ENCODE measurements around the gene TTC33.
A peak's percentile ranks its signal among the peaks of the same experiment; 100 is the strongest.

Gene TTC33

DNA sequence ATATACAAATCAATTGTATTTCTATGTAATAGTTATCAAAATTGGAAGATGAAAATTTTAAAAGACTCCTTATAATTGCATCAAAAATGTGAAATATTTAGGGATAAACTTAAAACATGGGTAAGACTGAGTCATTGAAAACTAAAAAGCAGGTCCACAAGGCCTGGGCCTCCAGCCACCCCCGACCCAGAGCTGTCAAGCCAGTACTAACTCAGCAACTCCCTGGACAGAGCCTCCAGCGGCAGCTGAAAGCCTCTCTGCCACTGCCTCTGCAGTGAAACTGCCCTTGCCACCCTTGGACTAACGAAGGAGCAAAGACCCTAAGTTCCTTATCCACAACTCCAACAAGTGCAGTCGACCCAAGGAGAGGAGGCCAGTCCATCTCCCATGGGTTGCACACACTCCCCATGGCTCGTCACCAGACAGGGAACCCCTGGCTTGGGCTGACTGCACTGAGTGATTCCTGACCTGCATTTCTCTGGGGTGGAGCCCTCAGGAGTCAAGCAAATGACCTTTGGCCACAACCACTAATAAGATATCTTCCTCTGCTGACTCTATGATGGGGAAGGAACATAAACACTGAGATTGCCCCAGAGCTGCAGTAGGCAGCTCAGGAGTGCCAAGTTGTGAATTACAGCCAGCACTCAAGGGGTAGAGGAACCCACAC lies 55.5 kb downstream of the TTC33 start:
- no peak overlapping the region for H3K4me3 ChIP-seq (ENCODE audit: low read depth, low read length)
- TF ChIP-seq, protein P1, sequence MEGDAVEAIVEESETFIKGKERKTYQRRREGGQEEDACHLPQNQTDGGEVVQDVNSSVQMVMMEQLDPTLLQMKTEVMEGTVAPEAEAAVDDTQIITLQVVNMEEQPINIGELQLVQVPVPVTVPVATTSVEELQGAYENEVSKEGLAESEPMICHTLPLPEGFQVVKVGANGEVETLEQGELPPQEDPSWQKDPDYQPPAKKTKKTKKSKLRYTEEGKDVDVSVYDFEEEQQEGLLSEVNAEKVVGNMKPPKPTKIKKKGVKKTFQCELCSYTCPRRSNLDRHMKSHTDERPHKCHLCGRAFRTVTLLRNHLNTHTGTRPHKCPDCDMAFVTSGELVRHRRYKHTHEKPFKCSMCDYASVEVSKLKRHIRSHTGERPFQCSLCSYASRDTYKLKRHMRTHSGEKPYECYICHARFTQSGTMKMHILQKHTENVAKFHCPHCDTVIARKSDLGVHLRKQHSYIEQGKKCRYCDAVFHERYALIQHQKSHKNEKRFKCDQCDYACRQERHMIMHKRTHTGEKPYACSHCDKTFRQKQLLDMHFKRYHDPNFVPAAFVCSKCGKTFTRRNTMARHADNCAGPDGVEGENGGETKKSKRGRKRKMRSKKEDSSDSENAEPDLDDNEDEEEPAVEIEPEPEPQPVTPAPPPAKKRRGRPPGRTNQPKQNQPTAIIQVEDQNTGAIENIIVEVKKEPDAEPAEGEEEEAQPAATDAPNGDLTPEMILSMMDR (IDR thresholded peaks at IDR 0.05; ENCODE audit: low read depth, low read length) = no peak

DNA sequence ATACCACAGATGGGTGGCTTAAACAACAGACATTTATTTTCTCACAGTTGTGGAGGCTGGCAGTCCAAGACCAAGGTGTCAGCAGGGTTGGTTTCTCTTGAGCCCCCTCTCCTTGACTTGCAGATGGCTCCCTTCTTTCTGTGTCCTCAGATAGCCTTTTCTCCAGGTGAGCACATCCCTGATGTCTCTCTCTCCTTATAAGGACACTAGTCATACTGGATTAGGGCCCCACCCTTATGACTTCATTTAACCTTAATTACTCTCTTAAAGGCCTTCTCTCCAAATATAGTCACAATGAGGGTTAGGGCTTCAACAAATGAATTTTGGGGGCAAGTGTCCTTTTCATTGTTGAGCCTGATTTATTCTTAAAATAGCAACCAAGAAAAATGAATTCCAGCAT lies 61.3 kb downstream of the TTC33 start:
- H3K4me3 ChIP-seq (ENCODE audit: low read depth, low read length) = no peak overlapping the region
- TF ChIP-seq, protein P1 (IDR thresholded peaks at IDR 0.05; ENCODE audit: low read depth, low read length) = no peak

DNA sequence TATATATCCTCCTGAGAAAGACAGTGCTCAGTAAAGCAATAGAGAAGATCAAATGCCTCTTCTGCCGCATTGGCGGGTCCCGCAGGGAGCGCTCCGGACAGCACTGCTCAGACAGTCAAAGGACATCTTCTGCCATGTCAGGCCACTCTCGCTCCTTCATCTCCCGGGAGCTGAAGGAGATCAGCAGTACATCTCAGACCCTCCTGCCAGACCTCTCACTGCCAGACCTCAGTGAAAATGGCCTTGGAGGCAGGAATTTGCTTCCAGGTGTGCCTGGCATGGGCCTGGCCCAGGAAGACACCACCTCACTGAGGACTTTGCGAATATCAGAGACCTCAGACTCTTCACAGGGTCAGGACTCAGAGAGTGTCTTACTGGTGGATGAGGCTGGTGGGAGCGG lies 63.9 kb downstream of the TTC33 start:
- no peak overlapping the region for H3K4me3 ChIP-seq (ENCODE audit: low read depth, low read length)
- TF ChIP-seq, protein P1 (IDR thresholded peaks at IDR 0.05; ENCODE audit: low read depth, low read length) = no peak

DNA sequence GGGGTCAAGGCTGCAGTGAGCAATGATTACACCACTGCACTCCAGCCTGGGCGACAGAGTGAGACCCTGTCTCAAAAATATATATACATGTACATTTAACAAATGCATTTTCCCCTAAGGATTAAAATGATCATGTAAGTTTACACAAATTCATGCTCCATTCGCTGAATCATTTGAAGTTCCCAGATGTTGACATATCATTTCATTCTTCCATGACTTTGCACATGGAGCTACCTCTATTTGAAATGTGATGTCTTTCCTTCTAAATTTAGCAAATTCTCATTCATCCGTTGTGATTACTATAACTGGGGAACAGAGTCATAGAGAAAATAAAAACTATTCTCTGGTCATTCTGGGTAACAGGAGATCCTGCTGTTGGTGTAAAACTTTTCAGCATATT lies 65.5 kb downstream of the TTC33 start:
- TF ChIP-seq, protein P1 (IDR thresholded peaks at IDR 0.05; ENCODE audit: low read depth, low read length) = no peak
- H3K4me3 ChIP-seq (ENCODE audit: low read depth, low read length) = no peak overlapping the region

DNA sequence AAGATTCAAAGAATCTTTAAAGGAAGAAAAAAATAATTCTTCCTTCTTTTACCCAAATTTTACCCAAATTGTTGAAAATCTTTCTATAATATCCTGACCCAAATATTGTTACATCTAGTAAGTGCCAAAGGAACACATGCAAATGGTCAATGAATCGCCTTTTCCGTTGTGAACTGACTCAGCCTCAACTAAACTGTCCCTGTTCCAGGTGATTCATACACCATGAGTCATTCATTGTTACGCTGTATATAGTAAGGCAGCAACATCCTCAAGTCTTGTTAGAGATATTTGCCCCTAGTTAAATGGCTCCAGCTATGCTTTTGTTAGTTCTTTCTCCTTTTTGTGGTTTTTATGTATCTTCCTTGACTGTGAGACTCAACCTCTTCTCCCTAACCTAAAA lies 66.3 kb downstream of the TTC33 start:
- TF ChIP-seq, protein P1 (IDR thresholded peaks at IDR 0.05; ENCODE audit: low read depth, low read length) = no peak

DNA sequence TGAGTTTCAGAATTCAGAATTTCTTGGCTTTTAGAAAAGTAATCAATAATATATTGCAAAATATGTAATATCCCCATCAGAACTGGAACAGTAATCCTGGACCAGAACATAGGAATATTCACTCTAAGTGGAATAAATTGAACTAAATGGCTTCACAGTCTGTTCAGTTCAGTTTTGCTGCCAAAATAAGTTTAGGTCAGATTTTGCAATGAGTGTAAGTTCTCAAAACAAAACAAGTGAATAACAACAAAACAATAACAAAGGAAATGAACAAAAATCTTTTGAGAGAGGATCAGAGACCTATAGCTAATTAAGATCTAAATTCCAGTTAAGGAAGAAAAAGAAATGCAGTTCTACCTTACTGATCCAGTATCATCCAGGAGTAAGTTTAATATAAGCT lies 66.8 kb downstream of the TTC33 start:
- TF ChIP-seq, protein P1 (IDR thresholded peaks at IDR 0.05; ENCODE audit: low read depth, low read length) = no peak
- H3K4me3 ChIP-seq (ENCODE audit: low read depth, low read length) = no peak overlapping the region

More for the DNA sequence above, 66.3 kb downstream of the TTC33 start:
- no peak overlapping the region for H3K4me3 ChIP-seq (ENCODE audit: low read depth, low read length)

DNA sequence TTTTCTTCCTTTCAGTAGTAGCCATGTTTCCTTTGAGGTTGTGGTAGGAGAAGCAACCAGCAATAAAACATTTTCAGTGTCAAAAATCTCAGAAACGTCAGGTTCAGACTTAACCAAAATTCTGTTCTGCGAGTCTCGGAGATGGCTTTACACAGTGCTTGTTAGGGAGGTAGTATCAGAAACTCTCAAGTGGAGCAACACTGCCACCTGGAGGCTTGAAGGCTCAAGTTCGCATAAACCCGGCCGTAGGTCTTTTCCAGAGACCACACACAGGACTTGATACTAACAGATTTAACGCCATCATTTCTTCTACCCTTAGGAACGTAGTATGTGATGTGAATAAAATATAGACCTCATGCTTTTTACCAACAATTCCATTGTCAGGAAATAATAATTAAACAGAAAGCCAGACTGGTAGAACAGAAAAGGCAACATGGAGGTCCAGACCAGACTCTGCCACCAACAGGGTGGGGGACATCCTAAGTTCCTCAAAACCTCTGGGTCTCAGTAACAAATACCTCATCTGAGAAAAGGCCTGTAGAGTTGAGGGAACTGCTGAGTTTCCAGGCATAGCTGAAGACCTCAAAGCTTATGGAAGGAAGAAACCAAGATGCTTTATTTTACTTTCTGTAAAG lies 67.5 kb downstream of the TTC33 start:
- TF ChIP-seq, protein P1 (IDR thresholded peaks at IDR 0.05; ENCODE audit: low read depth, low read length) = peak; percentile 67
- H3K4me3 ChIP-seq (ENCODE audit: low read depth, low read length) = no peak overlapping the region
